HG03432 (cell line): ENCODE data around the gene ICAM1.
A peak's percentile ranks its signal among the peaks of the same experiment; 100 is the strongest.

Experiments
- ATAC-seq: cut with Tn5 transposase; IDR thresholded peaks from one replicate; pipeline ENCODE4 v1.9.1; 2021; ENCODE audit warnings: mild to moderate bottlenecking, moderate library complexity; ENCODE audit not compliant: unreplicated experiment

Gene ICAM1

GRCh38 chr19:10292206-10292788 lies 21.4 kb downstream of the ICAM1 start:
- ATAC-seq: peak; percentile 39

GRCh38 chr19:10292789-10293636 lies 22.1 kb downstream of the ICAM1 start:
- no peak for ATAC-seq

- no peak for ATAC-seq
These were observed 22.9 kb downstream of the ICAM1 start for GRCh38 chr19:10293637-10294367.

- ATAC-seq: no peak
These were observed 23.4 kb downstream of the ICAM1 start for GRCh38 chr19:10294368-10294697.

GRCh38 chr19:10295305-10295846 lies 24.5 kb downstream of the ICAM1 start:
- peak; percentile 45 for ATAC-seq

GRCh38 chr19:10295847-10296591 lies 25.1 kb downstream of the ICAM1 start:
- no peak for ATAC-seq

- ATAC-seq: no peak
These were observed 28.9 kb downstream of the ICAM1 start for GRCh38 chr19:10299545-10300458.

GRCh38 chr19:10305139-10305806 lies 34.4 kb downstream of the ICAM1 start:
- ATAC-seq: no peak

GRCh38 chr19:10306327-10306726 lies 35.4 kb downstream of the ICAM1 start:
- no peak for ATAC-seq

- no peak for ATAC-seq
These were observed 38.5 kb downstream of the ICAM1 start, which contains the start of gene ZGLP1 for GRCh38 chr19:10309423-10309822. Gene ZGLP1, minus strand, starts transcription at chr19:10309815.

GRCh38 chr19:10315335-10316214 lies 44.7 kb downstream of the ICAM1 start, which contains the start of gene FDX2:
Gene FDX2, minus strand, starts transcription at chr19:10316015. Its CDS starts 19 bp downstream, at chr19:10315996.
- ATAC-seq: peak; percentile 61

GRCh38 chr19:10316229-10317044 lies 45.5 kb downstream of the ICAM1 start:
- ATAC-seq: no peak

GRCh38 chr19:10317045-10317856 lies 46.3 kb downstream of the ICAM1 start:
- no peak for ATAC-seq

GRCh38 chr19:10317857-10318462 lies 47.0 kb downstream of the ICAM1 start:
- ATAC-seq: no peak

GRCh38 chr19:10318807-10319682 lies 48.1 kb downstream of the ICAM1 start:
- ATAC-seq: no peak
